Neuronal stem cell (in vitro differentiated cells): ENCODE data around the gene CRYBB2.

Experiments used
- DNase-seq: peaks from one replicate; pipeline ENCODE4 v3.0.0-alpha.2; 2013; ENCODE audit warnings: low spot score
- H2AFZ ChIP-seq: one replicate; pipeline ENCODE4 v1.6.1; 2013; ENCODE audit warnings: mild to moderate bottlenecking, low read length, inconsistent platforms
- H2AK5ac ChIP-seq: 2 replicates; pipeline ENCODE4 v1.6.1; 2013; ENCODE audit warnings: low read depth, mild to moderate bottlenecking, inconsistent platforms, low read length, moderate library complexity, mixed read lengths
- H2BK120ac ChIP-seq: 2 replicates; pipeline ENCODE4 v1.6.1; 2013; ENCODE audit warnings: low read depth, mild to moderate bottlenecking, inconsistent platforms, low read length, moderate library complexity, mixed read lengths
- H2BK12ac ChIP-seq: one replicate; pipeline ENCODE4 v1.6.1; 2013; ENCODE audit warnings: low read length, inconsistent platforms
- H2BK15ac ChIP-seq: 2 replicates; pipeline ENCODE4 v1.6.1; 2013; ENCODE audit warnings: mild to moderate bottlenecking, low read length, inconsistent platforms, mixed read lengths
- H2BK5ac ChIP-seq: one replicate; pipeline ENCODE4 v1.6.1; 2013; ENCODE audit warnings: inconsistent platforms, mild to moderate bottlenecking, low read length, moderate library complexity
- H3K14ac ChIP-seq: one replicate; pipeline ENCODE4 v1.6.1; 2013; ENCODE audit warnings: low read length, inconsistent platforms
- H3K18ac ChIP-seq: 2 replicates; pipeline ENCODE4 v1.6.1; 2013; ENCODE audit warnings: low read length, inconsistent platforms
- H3K23ac ChIP-seq: 2 replicates; pipeline ENCODE4 v1.6.1; 2013; ENCODE audit warnings: low read depth, mild to moderate bottlenecking, mixed read lengths, low read length, inconsistent platforms; ENCODE audit not compliant: poor library complexity
- H3K27ac ChIP-seq: replicated peaks from 3 replicates; pipeline ENCODE4 v1.5.1; 2013; ENCODE audit warnings: low read length, inconsistent platforms
- H3K27me3 ChIP-seq, 3 experiments: 2 replicates each; pipeline ENCODE4 v1.6.1; 2013; ENCODE audit warnings: low read length in 3 of 3, mild to moderate bottlenecking in 2 of 3, inconsistent platforms in 1 of 3, low read depth in 1 of 3, mixed read lengths in 1 of 3, moderate library complexity in 1 of 3; ENCODE audit not compliant: control insufficient read depth in 3 of 3, insufficient read depth in 3 of 3
- H3K36me3 ChIP-seq, 2 donors: replicated peaks in 1 of 2; 2 replicates each; pipeline ENCODE4 v1.6.1; 2013; ENCODE audit warnings: low read length in 2 of 2; ENCODE audit not compliant: control insufficient read depth in 2 of 2, insufficient read depth in 2 of 2
- H3K4ac ChIP-seq: 2 replicates; pipeline ENCODE4 v1.6.1; 2013; ENCODE audit warnings: inconsistent platforms, mild to moderate bottlenecking, low read length, moderate library complexity
- H3K4me1 ChIP-seq, 2 donors: 1 replicate in 1 of 2; 2 replicates in 1 of 2; pipeline ENCODE4 v1.6.1; 2013; ENCODE audit warnings: low read length in 2 of 2, low read depth in 1 of 2; ENCODE audit not compliant: control insufficient read depth in 2 of 2, insufficient read depth in 1 of 2
- H3K4me2 ChIP-seq: one replicate; pipeline ENCODE4 v1.6.1; 2013; ENCODE audit warnings: mild to moderate bottlenecking, low read length, inconsistent platforms; ENCODE audit not compliant: insufficient read depth, poor library complexity, severe bottlenecking
- H3K4me3 ChIP-seq, 2 donors: 2 replicates each; pipeline ENCODE4 v1.5.1; 2013; ENCODE audit warnings: low read length in 2 of 2, mild to moderate bottlenecking in 2 of 2, inconsistent platforms in 1 of 2, moderate library complexity in 1 of 2
- H3K79me1 ChIP-seq: one replicate; pipeline ENCODE4 v1.6.1; 2013; ENCODE audit warnings: low read depth, mild to moderate bottlenecking, inconsistent platforms, low read length, moderate library complexity
- H3K9ac ChIP-seq: one replicate; pipeline ENCODE4 v1.6.1; 2013; ENCODE audit warnings: mild to moderate bottlenecking, low read depth, low read length, inconsistent platforms; ENCODE audit not compliant: poor library complexity
- H3K9me3 ChIP-seq, 2 donors: replicated peaks in 1 of 2; 2 replicates each; pipeline versions ENCODE3 to v1.6.1; 2013; ENCODE audit warnings: low read length in 2 of 2, mild to moderate bottlenecking in 2 of 2, inconsistent platforms in 1 of 2, low read depth in 1 of 2, mixed read lengths in 1 of 2, moderate library complexity in 1 of 2; ENCODE audit not compliant: control insufficient read depth in 2 of 2, insufficient read depth in 1 of 2
- H4K8ac ChIP-seq: one replicate; pipeline ENCODE4 v1.6.1; 2013; ENCODE audit warnings: low read depth, mild to moderate bottlenecking, inconsistent platforms, low read length, moderate library complexity
- H4K91ac ChIP-seq: one replicate; pipeline ENCODE4 v1.6.1; 2013; ENCODE audit warnings: low read length, low read depth, mild to moderate bottlenecking, inconsistent platforms; ENCODE audit not compliant: poor library complexity
- WGBS, 2 donors: extraction: QIAGEN DNeasy Blood & Tissue Kit; methylation state at CpG; one replicate each; pipeline ENCODE4 v1.1.7; 2013; ENCODE audit warnings: missing lambda C conversion rate in 2 of 2, mixed read lengths in 1 of 2; ENCODE audit not compliant: insufficient read length in 2 of 2, insufficient replicate concordance in 1 of 2; ENCODE audit errors: extremely low coverage in 2 of 2; 5-methylcytosine and 5-hydroxymethylcytosine counted together

Gene CRYBB2

DNA sequence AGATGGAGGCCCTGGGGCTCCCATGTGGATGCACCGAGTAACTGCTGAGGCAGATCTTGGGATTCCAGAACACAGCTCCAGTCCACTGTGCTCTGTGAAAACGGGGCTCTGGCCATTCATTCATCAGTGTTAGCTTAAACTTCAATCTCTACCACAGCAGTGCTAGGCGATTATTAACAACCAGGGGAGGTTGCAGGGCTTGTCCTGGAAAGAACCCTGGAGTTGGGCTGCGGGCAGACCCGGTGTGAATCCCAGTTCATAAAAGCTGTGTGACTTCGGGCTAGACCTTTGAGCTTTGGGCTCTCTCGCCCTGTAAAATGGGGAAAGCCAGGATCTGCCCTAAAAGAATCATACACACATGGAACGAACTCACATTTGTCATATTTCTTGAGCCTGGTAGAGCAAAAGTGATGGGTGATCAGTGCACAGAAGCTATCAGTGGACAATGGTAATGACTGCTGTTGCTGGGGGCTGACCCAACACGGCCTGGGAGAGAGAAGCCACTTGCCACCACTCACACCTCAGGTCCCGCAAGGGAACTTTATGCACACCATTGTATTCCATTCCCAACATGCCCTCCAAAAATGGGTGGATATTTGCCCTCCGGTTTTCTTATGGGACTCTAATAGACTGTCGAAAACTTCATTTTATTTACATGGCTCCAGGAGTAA, 35.4 kb upstream of the CRYBB2 start:
- Histone ChIP-seq H2BK120ac (no peak overlapping the region), H2BK15ac (no peak overlapping the region), H3K9ac (no peak overlapping the region), H3K27ac (no peak overlapping the region), H2BK5ac (no peak overlapping the region), H3K79me1 (no peaks in the 10 kb centered on the region), H2BK12ac (no peak overlapping the region), H3K27me3 (no peaks in the 10 kb centered on the region), H2AFZ (no peak overlapping the region), H3K9me3 (peaks cover 2 to 8% of the 10 kb centered on the region in 2 donors), H4K91ac (no peak overlapping the region), H4K8ac (no peak overlapping the region), H3K14ac (no peak overlapping the region), H2AK5ac (no peak overlapping the region), H3K4me3 (no peak overlapping the region), H3K23ac (no peak overlapping the region), H3K18ac (no peak overlapping the region), H3K4ac (no peak overlapping the region), H3K36me3 (peaks cover 19 to 40% of the 10 kb centered on the region in 2 donors), H3K4me1 (peaks cover 0 to 3% of the 10 kb centered on the region in 2 donors), H3K4me2 (no peak overlapping the region)
- DNase-seq = no peak
- no CpG with 5 or more reads among the region's 12 CpGs for WGBS, 2 donors

DNA sequence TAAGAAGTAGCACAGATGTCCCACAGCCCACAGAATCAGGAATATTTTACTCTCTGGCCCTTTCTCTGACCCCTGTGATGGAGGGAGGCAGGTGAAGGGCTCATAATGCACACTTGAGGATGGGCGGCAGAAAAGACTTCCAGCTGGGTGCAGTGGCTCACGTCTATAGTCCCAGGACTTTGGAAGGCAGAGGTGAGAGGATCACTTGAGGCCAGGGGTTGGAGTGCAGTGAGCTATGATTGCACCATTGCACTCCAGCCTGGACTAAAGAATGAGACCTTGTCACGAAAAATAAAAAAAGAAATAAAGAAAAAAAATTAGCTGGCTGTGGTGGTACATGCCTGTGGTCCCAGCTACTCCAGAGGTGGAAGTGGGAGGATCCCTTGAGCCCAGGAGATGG, 33.3 kb upstream of the CRYBB2 start:
- Histone ChIP-seq H3K9me3 (no peaks in the 10 kb centered on the region), H3K4me1 (peaks cover 0 to 3% of the 10 kb centered on the region in 2 donors), H3K9ac (no peak overlapping the region), H4K91ac (no peak overlapping the region), H2AFZ (no peak overlapping the region), H3K79me1 (no peaks in the 10 kb centered on the region), H3K14ac (no peak overlapping the region), H3K18ac (no peak overlapping the region), H3K27ac (no peak overlapping the region), H4K8ac (no peak overlapping the region), H3K4me3 (no peak overlapping the region), H3K4ac (no peak overlapping the region), H3K4me2 (no peak overlapping the region), H2AK5ac (no peak overlapping the region), H2BK120ac (no peak overlapping the region), H3K27me3 (no peaks in the 10 kb centered on the region), H2BK12ac (no peak overlapping the region), H3K36me3 (peaks cover 17 to 41% of the 10 kb centered on the region in 2 donors), H3K23ac (no peak overlapping the region), H2BK15ac (no peak overlapping the region), H2BK5ac (no peak overlapping the region)
- no CpG with 5 or more reads among the region's 3 CpGs for WGBS, 2 donors
- no peak for DNase-seq

DNA sequence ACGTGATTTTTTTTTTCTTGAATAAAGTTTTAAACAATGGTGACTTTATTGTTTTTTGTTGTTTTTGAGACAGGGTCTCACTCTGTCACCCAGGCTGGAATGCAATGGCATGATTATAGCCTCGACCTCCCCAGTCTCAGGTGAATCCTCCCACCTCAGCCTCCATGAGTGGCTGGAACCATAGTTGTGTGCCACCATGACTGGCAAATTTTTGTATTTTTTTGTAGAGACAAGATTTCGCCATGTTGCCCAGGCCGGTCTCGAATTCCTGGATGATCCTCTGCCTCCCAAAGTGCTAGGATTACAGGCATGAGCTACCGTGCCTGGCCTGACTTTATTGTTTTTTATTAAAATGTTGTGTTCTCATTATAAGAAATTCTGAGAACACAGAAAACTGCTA, 32.0 kb upstream of the CRYBB2 start:
- Histone ChIP-seq H3K4me2 (no peak overlapping the region), H3K36me3 (peaks cover 22 to 45% of the 10 kb centered on the region in 2 donors), H4K8ac (no peak overlapping the region), H4K91ac (no peak overlapping the region), H3K27ac (no peak overlapping the region), H3K18ac (no peak overlapping the region), H2BK12ac (no peak overlapping the region), H2AFZ (no peak overlapping the region), H3K4ac (no peak overlapping the region), H3K79me1 (no peaks in the 10 kb centered on the region), H3K4me1 (peaks cover 0 to 3% of the 10 kb centered on the region in 2 donors), H3K4me3 (no peak overlapping the region), H3K9ac (no peak overlapping the region), H2BK5ac (no peak overlapping the region), H3K27me3 (no peaks in the 10 kb centered on the region), H3K9me3 (no peaks in the 10 kb centered on the region), H3K23ac (no peak overlapping the region), H3K14ac (no peak overlapping the region), H2BK120ac (no peak overlapping the region), H2AK5ac (no peak overlapping the region), H2BK15ac (no peak overlapping the region)
- no peak for DNase-seq
- WGBS, 2 donors = no CpG with 5 or more reads among the region's 6 CpGs

DNA sequence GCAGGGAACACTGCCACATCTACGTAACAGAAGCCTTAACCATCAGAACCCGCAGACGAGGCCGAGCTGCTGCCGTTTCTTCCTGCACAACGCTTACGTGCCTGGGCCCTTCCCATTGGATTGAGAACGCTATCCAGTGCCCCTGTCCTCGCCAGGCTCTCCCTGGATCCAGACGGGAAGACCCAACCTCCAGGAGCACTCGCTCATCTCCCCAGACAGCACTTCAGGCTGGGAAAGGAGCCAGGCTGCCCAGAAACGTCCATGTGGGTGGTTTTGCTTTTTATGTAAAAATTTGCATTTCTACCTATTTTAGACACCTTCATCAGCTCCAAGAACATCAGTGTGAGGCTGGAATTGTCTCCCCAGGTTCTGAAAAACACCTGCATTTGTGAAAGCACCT, 27.0 kb upstream of the CRYBB2 start:
- no peaks in the 10 kb centered on the region for H3K79me1 ChIP-seq
- H3K27me3 ChIP-seq = no peaks in the 10 kb centered on the region
- H2BK12ac ChIP-seq = no peak overlapping the region
- no CpG with 5 or more reads among the region's 12 CpGs for WGBS, 2 donors
- no peak overlapping the region for H2BK15ac ChIP-seq
- no peak for DNase-seq
- H2AFZ ChIP-seq = no peak overlapping the region
- H2BK5ac ChIP-seq = no peak overlapping the region
- H4K91ac ChIP-seq = no peak overlapping the region
- no peak overlapping the region for H3K9ac ChIP-seq
- H3K27ac ChIP-seq = no peak overlapping the region
- no peak overlapping the region for H2AK5ac ChIP-seq
- no peak overlapping the region for H3K14ac ChIP-seq
- no peak overlapping the region for H3K4ac ChIP-seq
- H4K8ac ChIP-seq = no peak overlapping the region
- H3K4me3 ChIP-seq = peak overlapping the region in 1 of 2 donors; percentile 11
- peaks cover 10 to 28% of the 10 kb centered on the region in 2 donors for H3K36me3 ChIP-seq
- no peaks in the 10 kb centered on the region for H3K9me3 ChIP-seq
- no peak overlapping the region for H2BK120ac ChIP-seq
- H3K4me1 ChIP-seq = peaks cover under 1 to 4% of the 10 kb centered on the region in 2 donors
- H3K23ac ChIP-seq = no peak overlapping the region
- H3K18ac ChIP-seq = no peak overlapping the region
- H3K4me2 ChIP-seq = no peak overlapping the region
